Measurements from ENCODE around the gene CIZ1.

The CIZ1 gene

DNA sequence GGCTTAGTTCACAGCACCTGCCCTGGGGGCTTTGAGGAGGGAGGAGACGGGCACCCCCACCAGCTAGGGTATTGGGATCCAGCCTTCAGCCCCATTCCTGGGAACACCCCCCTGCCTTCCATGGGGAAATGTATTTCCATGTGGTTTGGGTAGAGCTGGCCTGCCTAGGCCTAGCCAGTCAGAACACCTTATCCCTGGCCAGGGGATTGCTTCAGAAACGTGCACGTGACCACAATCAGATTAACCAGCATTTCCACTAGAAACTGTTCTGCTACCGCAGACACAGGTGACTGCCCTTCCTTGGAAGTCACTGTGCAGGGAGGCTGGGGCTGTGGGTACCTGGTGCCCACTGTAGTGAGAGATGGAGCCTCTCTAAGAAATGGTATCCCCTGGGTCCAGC is 17.3 kb downstream of the CIZ1 start:
- no peaks in the 10 kb centered on the region for H3K27me3 Mint-ChIP-seq
- H3K36me3 Mint-ChIP-seq (ENCODE audit: insufficient read depth) = peaks cover 49% of the 10 kb centered on the region
- H3K4me1 Mint-ChIP-seq (ENCODE audit: low read depth in 2 of 2) = no peaks in the 10 kb centered on the region
- DNase-seq (no peak), ATAC-seq (replicated peaks) (no peak)
- H3K9me3 Mint-ChIP-seq = no peaks in the 10 kb centered on the region
- H3K27ac Mint-ChIP-seq = no peak overlapping the region
- no peak overlapping the region for H3K4me3 Mint-ChIP-seq

GRCh38 chr9:128169925-128170324 is 21.4 kb downstream of the CIZ1 start:
- Mint-ChIP-seq H3K4me3 (no peak overlapping the region), H3K4me1 (ENCODE audit: low read depth in 2 of 2) (no peaks in the 10 kb centered on the region), H3K36me3 (ENCODE audit: insufficient read depth) (peaks cover 49% of the 10 kb centered on the region), H3K27ac (peak overlapping the region in 1 of 2 donors; percentile 59), H3K9me3 (no peaks in the 10 kb centered on the region), H3K27me3 (no peaks in the 10 kb centered on the region)
- no peak for ATAC-seq (replicated peaks)
- no peak for DNase-seq

GRCh38 chr9:128169492-128169891 is 21.9 kb downstream of the CIZ1 start:
- Mint-ChIP-seq H3K27me3 (no peaks in the 10 kb centered on the region), H3K9me3 (no peaks in the 10 kb centered on the region), H3K4me1 (ENCODE audit: low read depth in 2 of 2) (no peaks in the 10 kb centered on the region), H3K36me3 (ENCODE audit: insufficient read depth) (peaks cover 52% of the 10 kb centered on the region), H3K27ac (peak overlapping the region in 1 of 2 donors; percentile 59), H3K4me3 (no peak overlapping the region)
- ATAC-seq (replicated peaks) (no peak), DNase-seq (no peak)

GRCh38 chr9:128168731-128169308 is 22.6 kb downstream of the CIZ1 start:
- H3K36me3 Mint-ChIP-seq (ENCODE audit: insufficient read depth) = peaks cover 49% of the 10 kb centered on the region
- no peak overlapping the region for H3K27ac Mint-ChIP-seq

DNA sequence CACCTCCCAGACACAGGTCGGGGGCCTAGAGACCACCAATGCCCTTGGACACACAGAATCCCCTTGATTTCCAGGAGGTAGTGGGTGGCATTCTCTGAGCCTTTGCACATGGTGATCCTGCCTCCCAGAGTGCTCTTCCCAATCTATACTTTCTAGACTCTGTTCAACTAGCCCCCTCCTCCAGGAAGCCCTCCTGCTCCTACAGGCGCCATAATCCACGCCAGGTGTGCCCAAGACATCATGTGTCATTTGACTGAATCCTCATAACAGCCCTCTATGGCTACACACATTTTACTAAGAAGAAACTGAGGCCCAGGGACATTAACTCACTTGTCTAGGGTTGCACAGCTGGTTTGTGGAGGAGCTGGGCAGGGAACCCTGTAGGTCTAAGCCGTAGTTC is 24.2 kb downstream of the CIZ1 start:
- Mint-ChIP-seq H3K4me1 (ENCODE audit: low read depth in 2 of 2) (peaks cover 2 to 5% of the 10 kb centered on the region in 2 donors), H3K27me3 (no peaks in the 10 kb centered on the region), H3K36me3 (ENCODE audit: insufficient read depth) (peaks cover 36% of the 10 kb centered on the region), H3K27ac (peak overlapping the region in 1 of 2 donors; percentile 31), H3K4me3 (no peak overlapping the region), H3K9me3 (no peaks in the 10 kb centered on the region)
- ATAC-seq (replicated peaks) = no peak
- no peak for DNase-seq

More at GRCh38 chr9:128168731-128169308, 22.6 kb downstream of the CIZ1 start:
- no peaks in the 10 kb centered on the region for H3K9me3 Mint-ChIP-seq
- no peak for ATAC-seq (replicated peaks)
- H3K27me3 Mint-ChIP-seq = no peaks in the 10 kb centered on the region
- H3K4me1 Mint-ChIP-seq (ENCODE audit: low read depth in 2 of 2) = no peaks in the 10 kb centered on the region
- H3K4me3 Mint-ChIP-seq = no peak overlapping the region
- DNase-seq = no peak

DNA sequence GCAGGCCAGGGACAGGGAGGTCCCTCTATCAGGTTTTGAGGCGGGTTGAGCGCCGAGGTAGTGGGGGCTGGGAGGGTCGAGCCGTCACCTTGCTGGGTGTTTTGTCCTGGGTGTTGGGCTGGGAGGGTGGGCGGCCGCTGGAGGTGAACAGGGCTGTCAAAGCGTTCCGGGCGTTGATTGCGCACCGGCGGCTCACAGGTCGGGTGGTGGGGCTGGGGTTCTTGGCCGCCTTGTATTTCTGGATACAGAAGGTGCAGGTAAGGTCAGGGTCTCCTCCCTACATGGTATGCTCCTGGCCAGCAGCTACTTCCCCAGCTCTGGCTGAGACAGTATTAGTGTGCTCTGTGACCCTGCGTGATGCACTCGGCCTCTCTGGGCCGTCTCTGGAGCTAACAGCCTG is 25.2 kb downstream of the CIZ1 start:
- Mint-ChIP-seq H3K9me3 (no peaks in the 10 kb centered on the region), H3K36me3 (ENCODE audit: insufficient read depth) (peaks cover 29% of the 10 kb centered on the region)

DNA sequence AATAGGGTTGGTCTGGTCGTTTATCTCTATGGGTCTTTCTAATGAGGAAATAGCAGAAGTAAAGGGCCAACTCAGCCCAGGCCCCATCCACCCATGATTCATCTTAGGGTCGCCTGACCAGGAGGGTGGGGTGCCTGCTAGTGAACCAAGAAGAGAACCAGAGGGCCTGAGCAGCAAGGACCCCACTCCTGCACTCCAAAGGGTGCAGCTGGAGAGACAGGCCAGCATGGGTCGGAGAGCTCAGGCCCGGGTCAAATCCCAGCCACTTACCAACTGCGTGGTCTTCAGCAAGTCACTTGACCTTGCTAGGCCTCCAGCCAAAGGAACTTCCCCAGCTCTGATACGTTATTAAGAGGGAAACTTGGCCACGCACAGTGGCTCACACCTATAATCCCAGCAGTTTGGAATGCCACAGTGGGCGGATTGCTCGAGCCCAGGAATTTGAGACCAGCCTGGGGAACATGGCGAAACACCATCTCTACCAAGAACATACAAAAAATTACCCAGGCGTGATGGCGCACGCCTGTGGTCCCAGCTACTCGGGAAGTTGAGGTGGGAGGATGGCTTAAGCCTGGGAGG is 27.0 kb downstream of the CIZ1 start:
- Mint-ChIP-seq H3K36me3 (ENCODE audit: insufficient read depth) (peaks cover 29% of the 10 kb centered on the region), H3K4me1 (ENCODE audit: low read depth in 2 of 2) (peaks cover 9 to 12% of the 10 kb centered on the region in 2 donors), H3K4me3 (no peak overlapping the region), H3K27me3 (no peaks in the 10 kb centered on the region), H3K9me3 (no peaks in the 10 kb centered on the region), H3K27ac (no peak overlapping the region)
- no peak for ATAC-seq (replicated peaks)
- no peak for DNase-seq

More for the DNA sequence above, 25.2 kb downstream of the CIZ1 start:
- Mint-ChIP-seq H3K4me1 (ENCODE audit: low read depth in 2 of 2) (peaks cover 4 to 9% of the 10 kb centered on the region in 2 donors), H3K4me3 (no peak overlapping the region), H3K27ac (no peak overlapping the region), H3K27me3 (no peaks in the 10 kb centered on the region)
- DNase-seq (no peak), ATAC-seq (replicated peaks) (no peak)

DNA sequence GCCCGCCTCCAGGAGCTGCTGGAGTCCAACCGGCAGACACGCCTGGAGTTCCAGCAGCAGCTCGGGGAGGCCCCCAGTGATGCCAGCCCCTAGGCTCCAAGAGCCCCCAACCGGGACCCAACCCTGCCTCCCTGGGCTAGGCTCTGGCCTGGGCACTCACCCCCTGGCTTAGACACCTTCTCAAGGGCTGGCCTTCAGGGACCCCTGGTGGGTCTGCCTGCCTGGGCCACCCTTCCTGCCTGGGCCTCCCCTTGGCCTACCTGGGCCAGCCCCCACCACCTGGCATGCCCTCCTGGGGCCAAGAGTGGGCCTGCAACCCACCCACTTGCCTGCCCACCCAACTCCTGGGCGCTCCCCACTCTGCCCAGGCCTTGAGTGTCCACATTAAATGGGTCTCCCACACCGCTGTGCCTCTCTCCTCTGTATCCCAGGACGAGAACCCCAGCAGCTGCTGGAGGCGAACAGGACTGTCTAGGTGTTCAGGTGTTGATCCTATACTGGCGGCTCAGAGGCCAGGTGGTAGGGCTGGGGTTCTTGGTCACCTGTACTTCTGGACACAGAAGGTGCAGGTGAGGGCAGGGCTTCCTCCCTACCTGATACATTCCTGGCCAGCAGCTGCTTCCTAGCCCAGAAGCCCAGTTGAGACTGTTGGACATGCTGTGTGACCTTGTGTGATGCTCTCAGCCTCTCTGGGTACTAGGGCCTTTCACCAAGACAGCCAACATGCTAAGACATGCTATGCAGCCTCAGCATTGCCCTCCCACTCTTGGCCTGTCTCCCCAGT is 27.7 kb downstream of the CIZ1 start:
- no peak overlapping the region for H3K4me3 Mint-ChIP-seq
- H3K36me3 Mint-ChIP-seq (ENCODE audit: insufficient read depth) = peaks cover 30% of the 10 kb centered on the region
- DNase-seq (no peak), ATAC-seq (replicated peaks) (no peak)
- no peaks in the 10 kb centered on the region for H3K27me3 Mint-ChIP-seq
- peaks cover 12 to 15% of the 10 kb centered on the region in 2 donors for H3K4me1 Mint-ChIP-seq (ENCODE audit: low read depth in 2 of 2)
- no peaks in the 10 kb centered on the region for H3K9me3 Mint-ChIP-seq
- H3K27ac Mint-ChIP-seq = no peak overlapping the region

- H3K4me3 Mint-ChIP-seq = no peak overlapping the region
- H3K27ac Mint-ChIP-seq = no peak overlapping the region
- H3K27me3 Mint-ChIP-seq = no peaks in the 10 kb centered on the region
- no peak for ATAC-seq (replicated peaks)
- H3K36me3 Mint-ChIP-seq (ENCODE audit: insufficient read depth) = peaks cover 28% of the 10 kb centered on the region
- no peaks in the 10 kb centered on the region for H3K9me3 Mint-ChIP-seq
- peaks cover 12 to 15% of the 10 kb centered on the region in 2 donors for H3K4me1 Mint-ChIP-seq (ENCODE audit: low read depth in 2 of 2)
- DNase-seq = no peak
These were observed 28.3 kb downstream of the CIZ1 start for GRCh38 chr9:128163027-128163515.

GRCh38 chr9:128162215-128163026 is 29.0 kb downstream of the CIZ1 start:
- Mint-ChIP-seq H3K9me3 (no peaks in the 10 kb centered on the region), H3K27ac (no peak overlapping the region), H3K36me3 (ENCODE audit: insufficient read depth) (peaks cover 27% of the 10 kb centered on the region), H3K4me3 (peak overlapping the region; percentile 8 to 85), H3K27me3 (no peaks in the 10 kb centered on the region), H3K4me1 (ENCODE audit: low read depth in 2 of 2) (peaks cover 12 to 15% of the 10 kb centered on the region in 2 donors)
- ATAC-seq (replicated peaks) (no peak), DNase-seq (no peak)

DNA sequence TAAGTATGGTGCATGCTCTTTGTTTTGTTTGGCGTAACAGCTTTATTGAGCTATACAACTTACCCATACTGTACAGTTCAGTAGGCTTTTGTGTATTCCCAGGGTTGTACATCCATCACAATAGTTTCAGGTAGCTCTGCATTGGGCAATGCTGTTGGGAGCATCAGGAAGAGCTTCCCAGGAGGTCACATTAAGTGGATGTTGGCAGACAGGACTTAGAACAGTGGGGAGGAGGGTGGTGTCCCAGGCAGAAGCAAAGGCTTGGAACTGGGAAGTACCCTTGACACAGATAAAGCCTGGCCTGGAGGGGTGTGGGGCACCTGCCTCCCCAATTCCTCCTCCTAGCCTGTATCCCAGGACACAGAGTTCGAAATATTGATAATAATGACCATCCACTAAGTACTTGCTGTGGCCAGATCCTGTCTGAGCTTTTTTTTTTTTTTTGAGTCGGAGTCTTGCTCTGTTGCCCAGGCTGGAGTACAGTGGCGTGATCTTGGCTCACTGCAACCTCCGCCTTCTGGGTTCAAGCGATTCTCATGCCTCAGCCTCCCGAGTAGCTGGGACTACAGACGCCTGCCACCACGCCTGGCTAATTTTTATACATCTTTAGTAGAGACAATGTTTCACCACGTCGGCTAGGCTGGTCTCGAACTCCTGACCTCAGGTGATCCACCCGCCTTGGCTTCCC is 30.0 kb downstream of the CIZ1 start:
- ATAC-seq (replicated peaks) (no peak), DNase-seq (no peak)
- peaks cover 22% of the 10 kb centered on the region for H3K36me3 Mint-ChIP-seq (ENCODE audit: insufficient read depth)
- peak overlapping the region; percentile 80 to 85 for H3K4me3 Mint-ChIP-seq
- H3K27ac Mint-ChIP-seq = peak overlapping the region in 1 of 2 donors; percentile 60
- no peaks in the 10 kb centered on the region for H3K9me3 Mint-ChIP-seq
- H3K27me3 Mint-ChIP-seq = no peaks in the 10 kb centered on the region
- H3K4me1 Mint-ChIP-seq (ENCODE audit: low read depth in 2 of 2) = peaks cover 12 to 15% of the 10 kb centered on the region in 2 donors

- DNase-seq (peak; percentile 11 to 25 (median 14)), ATAC-seq (replicated peaks) (peak; percentile 15)
- peaks cover 16% of the 10 kb centered on the region for H3K36me3 Mint-ChIP-seq (ENCODE audit: insufficient read depth)
- no peaks in the 10 kb centered on the region for H3K9me3 Mint-ChIP-seq
- no peaks in the 10 kb centered on the region for H3K27me3 Mint-ChIP-seq
- peak overlapping the region; percentile 80 to 85 for H3K4me3 Mint-ChIP-seq
- peaks cover 12 to 15% of the 10 kb centered on the region in 2 donors for H3K4me1 Mint-ChIP-seq (ENCODE audit: low read depth in 2 of 2)
- peak overlapping the region; percentile 49 to 60 for H3K27ac Mint-ChIP-seq
These were observed 30.8 kb downstream of the CIZ1 start for GRCh38 chr9:128160603-128160987.

All from effector memory CD8-positive, alpha-beta T cell (primary cell).